H1 (cell line): ENCODE results near the gene VGLL3. TPM values are rescaled to one million over a fixed set of nuclear protein-coding genes. Genes with fewer than 3 reads are reported as not detected.

ENCODE experiments used
- PHF8 ChIP-seq: fragments of 200-600 bp; sonication (generic); conservative IDR thresholded peaks from 2 replicates; pipeline ENCODE4 v1.7.1; 2012; ENCODE audit warnings: low read depth, mild to moderate bottlenecking, inconsistent platforms, low read length, moderate library complexity
- TBP ChIP-seq: IDR thresholded peaks from 2 replicates; pipeline ENCODE4 v1.6.1; 2011; ENCODE audit warnings: low read depth, low read length, improper control_type of control experiment
- polyA plus RNA-seq, 7 experiments: library from polyadenylated mRNA; depleted of rRNA in 3 of 7; stranded (reverse) in 5 of 7; unstranded in 2 of 7; fragments of >200 nt in 5 of 7; fragments of 200-250 nt in 2 of 7; gene quantifications; 1 replicate in 5 of 7; 2 replicates in 1 of 7; 4 replicates in 1 of 7; pipeline versions ENCODE4 v1.2.1 to v1.2.3, GENCODE V29; 2011 to 2013; ENCODE audit warnings: missing spikeins in 2 of 7, mixed read lengths in 2 of 7
- total RNA-seq: library from RNA; stranded (reverse); fragmentation: NEBNext Ultra II Directional; extraction: Animal tissue kit (Norgen Biotek cat#: 25700); gene quantifications from 2 replicates; pipeline ENCODE4 v1.2.1, GENCODE V29; 2021

Gene VGLL3
- total and polyA plus RNA-seq, 2 of the 8 experiments (the other 6 are each of a cell fraction or from before 2014, with no cell fraction given): 13.4 to 24.2 TPM

DNA sequence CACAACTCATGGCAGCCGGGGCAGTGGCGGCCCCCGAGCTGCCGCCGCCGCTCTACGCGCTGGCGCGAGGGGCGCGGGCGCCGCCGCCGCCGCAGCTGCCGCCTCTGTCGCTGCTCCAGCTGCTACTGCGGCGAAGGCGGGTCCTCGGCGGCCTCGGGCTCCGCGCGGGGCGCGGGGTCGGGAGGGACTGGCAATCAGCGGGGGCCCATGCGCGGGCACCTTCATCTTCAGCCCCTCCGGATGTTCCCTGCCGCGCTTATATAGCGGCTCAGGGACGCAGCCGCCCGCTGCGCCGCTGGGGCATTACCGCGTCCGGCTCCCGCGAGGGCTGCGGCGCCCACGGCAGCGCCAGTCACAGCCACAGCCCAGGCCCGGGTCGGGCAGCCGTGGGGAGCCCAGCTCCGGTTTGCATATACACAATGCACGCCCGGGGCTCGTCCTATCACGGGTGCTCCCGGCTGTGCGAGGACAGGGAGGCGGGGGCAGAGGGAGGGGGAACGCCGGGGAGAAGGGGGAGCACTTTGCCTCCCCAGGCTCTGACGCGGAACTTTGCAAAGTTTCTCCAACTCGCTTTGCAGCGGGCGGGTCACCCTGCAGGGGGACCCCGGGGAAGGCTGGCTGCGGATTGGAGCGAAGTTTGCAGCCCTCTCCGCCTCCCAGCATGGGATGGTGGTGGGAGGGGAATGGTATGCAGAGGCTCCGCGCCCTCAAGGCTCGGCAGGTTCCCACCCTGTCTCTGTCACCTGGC lies at the start of gene VGLL3 (continued):
- peak; percentile 67; the same call in 1 of the 2 replicates for TF ChIP-seq PHF8
- TF ChIP-seq TBP: peak; percentile 51; the same call in 1 of the 2 replicates
